Measurements from ENCODE around the gene TSHZ2. TPM values are rescaled to one million over a fixed set of nuclear protein-coding genes. Genes with fewer than 3 reads are reported as not detected.

TSHZ2 gene
- total RNA-seq, 1 experiment from 2014 or later = 0.20 TPM

- TF ChIP-seq USF2 (CRISPR knock-in tag; IDR thresholded peaks at IDR 0.05) (no peak), TP53 (CRISPR knock-in tag; IDR thresholded peaks at IDR 0.05) (no peak)
These were observed 208.8 kb downstream of the TSHZ2 start (continued) for GRCh38 chr20:53180928-53181362.

- CTCF ChIA-PET = no interaction called here
- DNase-seq (ENCODE audit: low spot score) (no peak), ATAC-seq (no peak)
- H3K4me3 Mint-ChIP-seq = no peak overlapping the region
- no peak for TF ChIP-seq ZMAT4 (CRISPR knock-in tag; IDR thresholded peaks at IDR 0.05)
- TF ChIP-seq ZNF232 (CRISPR knock-in tag; IDR thresholded peaks at IDR 0.05) = no peak
- TF ChIP-seq IRF2 (CRISPR knock-in tag; IDR thresholded peaks at IDR 0.05; ENCODE audit: borderline replicate concordance, low read depth) = no peak
- no peak for TF ChIP-seq USF1 (CRISPR knock-in tag; IDR thresholded peaks at IDR 0.05)
- no peak for TF ChIP-seq ZSCAN18 (CRISPR knock-in tag; IDR thresholded peaks at IDR 0.05)
- no peak for TF ChIP-seq SMAD4 (CRISPR knock-in tag; IDR thresholded peaks at IDR 0.05)
- no peak for TF ChIP-seq GTF2I (CRISPR knock-in tag; conservative IDR thresholded peaks at IDR 0.05)
- TF ChIP-seq CTCF (IDR thresholded peaks at IDR 0.05) = no peak
- no peak for TF ChIP-seq MYBL2 (CRISPR knock-in tag; IDR thresholded peaks at IDR 0.05)
- no peak for TF ChIP-seq E2F4 (CRISPR knock-in tag; IDR thresholded peaks at IDR 0.05; ENCODE audit: borderline replicate concordance, low read depth)
- TF ChIP-seq ZBTB21 (CRISPR knock-in tag; IDR thresholded peaks at IDR 0.05; ENCODE audit: borderline replicate concordance) = no peak
- no peaks in the 10 kb centered on the region for H3K36me3 Mint-ChIP-seq
- no peaks in the 10 kb centered on the region for H3K4me1 Mint-ChIP-seq
- H3K27me3 Mint-ChIP-seq (ENCODE audit: low read depth) = no peaks in the 10 kb centered on the region
- POLR2A ChIA-PET = no interaction called here
- no peaks in the 10 kb centered on the region for H3K9me3 Mint-ChIP-seq
- H3K27ac Mint-ChIP-seq = no peak overlapping the region
These were observed 209.8 kb downstream of the TSHZ2 start for GRCh38 chr20:53181866-53182376.

- no peak overlapping the region for H3K4me3 Mint-ChIP-seq
- CTCF ChIA-PET = interaction anchor here (0.6 to 1.5 kb wide), 2 partner anchors 21 to 365 kb away, joined by 3 read pairs; no protein-coding TSS in a partner anchor
- POLR2A ChIA-PET = no interaction called here
- ATAC-seq (no peak), DNase-seq (ENCODE audit: low spot score) (no peak)
- H3K4me1 Mint-ChIP-seq = peaks cover 8% of the 10 kb centered on the region; the same call in 1 of the 2 replicates
- H3K27ac Mint-ChIP-seq = no peak overlapping the region
- no peaks in the 10 kb centered on the region for H3K36me3 Mint-ChIP-seq
- no peaks in the 10 kb centered on the region for H3K9me3 Mint-ChIP-seq
- no peaks in the 10 kb centered on the region for H3K27me3 Mint-ChIP-seq (ENCODE audit: low read depth)
- TF ChIP-seq ZNF512 (CRISPR knock-in tag; IDR thresholded peaks at IDR 0.05; ENCODE audit: borderline replicate concordance) (no peak), NR2C2 (CRISPR knock-in tag; IDR thresholded peaks at IDR 0.05) (no peak), ZNF423 (CRISPR knock-in tag; IDR thresholded peaks at IDR 0.05) (no peak), MLX (CRISPR knock-in tag; IDR thresholded peaks at IDR 0.05) (no peak), ARID4B (CRISPR knock-in tag; IDR thresholded peaks at IDR 0.05; ENCODE audit: borderline replicate concordance) (no peak), NFYB (CRISPR knock-in tag; conservative IDR thresholded peaks at IDR 0.05; ENCODE audit: low read depth) (no peak), ZNF671 (CRISPR knock-in tag; IDR thresholded peaks at IDR 0.05) (no peak), ZNF263 (CRISPR knock-in tag; IDR thresholded peaks at IDR 0.05; ENCODE audit: low read depth) (no peak)
These were observed 211.0 kb downstream of the TSHZ2 start for GRCh38 chr20:53183181-53183580.

Measured in WTC11 (cell line).